A673 (cell line): ENCODE data around the gene CHID1. TPM values are rescaled to one million over a fixed set of nuclear protein-coding genes. Genes with fewer than 3 reads are reported as not detected.

ENCODE experiments used
- BruUV-seq: library from RNA; stranded (reverse); fragments of 400-500 nt; replicated peaks from 2 replicates; lab custom pipeline; 2021; lab: Mats Ljungman, UMichigan
- CTCF ChIA-PET: fragments of 300-600 bp; sonication (Branson Sonifier 250); formaldehyde crosslinking; loops from one replicate; lab custom pipeline; 2022; ENCODE audit warnings: antibody characterized with exemption; lab: Charles Lee
- POLR2A ChIA-PET: fragments of 300-600 bp; sonication (Branson Sonifier 250); formaldehyde crosslinking; loops from one replicate; lab custom pipeline; 2022; ENCODE audit warnings: antibody characterized with exemption; ENCODE audit not compliant: low non-redundant PET; lab: Charles Lee
- DNase-seq: peaks from one replicate; pipeline ENCODE4 v3.0.0-alpha.2; 2015; ENCODE audit warnings: low spot score
- H3K27ac ChIP-seq: fragments of 200-600 bp; sonication (generic); 2 replicates; pipeline ENCODE4 v1.5.1; 2016; ENCODE audit warnings: mixed run types, low read depth, mild to moderate bottlenecking, mixed read lengths, antibody characterized with exemption, low read length; ENCODE audit not compliant: poor library complexity, severe bottlenecking
- H3K27me3 ChIP-seq: fragments of 200-600 bp; sonication (generic); replicated peaks from 2 replicates; pipeline ENCODE4 v1.6.1; 2017; ENCODE audit warnings: mixed run types, low read depth, mild to moderate bottlenecking, mixed read lengths, antibody characterized with exemption, low read length; ENCODE audit not compliant: insufficient read depth, poor library complexity
- H3K36me3 ChIP-seq: fragments of 200-600 bp; sonication (generic); 2 replicates; pipeline ENCODE4 v1.6.1; 2016; ENCODE audit warnings: mixed run types, mild to moderate bottlenecking, mixed read lengths, antibody characterized with exemption, low read length; ENCODE audit not compliant: insufficient read depth, poor library complexity, severe bottlenecking
- H3K4me1 ChIP-seq: fragments of 200-600 bp; sonication (generic); 2 replicates; pipeline ENCODE4 v1.6.1; 2017; ENCODE audit warnings: mixed run types, mild to moderate bottlenecking, mixed read lengths, antibody characterized with exemption, low read length; ENCODE audit not compliant: insufficient read depth, poor library complexity, severe bottlenecking
- H3K4me3 ChIP-seq: fragments of 200-600 bp; sonication (generic); 2 replicates; pipeline ENCODE4 v1.5.1; 2016; ENCODE audit warnings: low read depth, mixed run types, mild to moderate bottlenecking, mixed read lengths, low read length; ENCODE audit not compliant: poor library complexity, severe bottlenecking
- H3K9me3 ChIP-seq: fragments of 200-600 bp; sonication (generic); 2 replicates; pipeline ENCODE4 v1.6.1; 2016; ENCODE audit warnings: mixed run types, low read depth, mild to moderate bottlenecking, mixed read lengths, antibody characterized with exemption, low read length; ENCODE audit not compliant: poor library complexity, severe bottlenecking
- EZH2 ChIP-seq: fragments of 200-600 bp; sonication (generic); IDR thresholded peaks from 2 replicates; pipeline ENCODE4 v1.6.1; 2017; ENCODE audit warnings: borderline replicate concordance, low read depth, mild to moderate bottlenecking, mixed read lengths, antibody characterized with exemption, low read length; ENCODE audit not compliant: poor library complexity, severe bottlenecking
- intact Hi-C: fragments of 100-400 bp; cut with micrococcal nuclease; formaldehyde crosslinking; loops from one replicate; pipeline ENCODE4 v1.10.0; 2022; ENCODE audit not compliant: unreplicated experiment
- total RNA-seq: library from RNA; stranded (reverse); gene quantifications from 2 replicates; pipeline ENCODE4 v1.2.3, GENCODE V29; 2021
- TF ChIP-seq, protein P1 (sequence below): fragments of 300-800, 200-600 bp; sonication (generic); conservative IDR thresholded peaks from 2 replicates; pipeline ENCODE4 v1.5.1; 2017; ENCODE audit warnings: low read depth, mild to moderate bottlenecking, antibody characterized with exemption, low read length, moderate library complexity, mixed read lengths

Gene CHID1
- total RNA-seq, 1 experiment from 2014 or later: 105 TPM

DNA sequence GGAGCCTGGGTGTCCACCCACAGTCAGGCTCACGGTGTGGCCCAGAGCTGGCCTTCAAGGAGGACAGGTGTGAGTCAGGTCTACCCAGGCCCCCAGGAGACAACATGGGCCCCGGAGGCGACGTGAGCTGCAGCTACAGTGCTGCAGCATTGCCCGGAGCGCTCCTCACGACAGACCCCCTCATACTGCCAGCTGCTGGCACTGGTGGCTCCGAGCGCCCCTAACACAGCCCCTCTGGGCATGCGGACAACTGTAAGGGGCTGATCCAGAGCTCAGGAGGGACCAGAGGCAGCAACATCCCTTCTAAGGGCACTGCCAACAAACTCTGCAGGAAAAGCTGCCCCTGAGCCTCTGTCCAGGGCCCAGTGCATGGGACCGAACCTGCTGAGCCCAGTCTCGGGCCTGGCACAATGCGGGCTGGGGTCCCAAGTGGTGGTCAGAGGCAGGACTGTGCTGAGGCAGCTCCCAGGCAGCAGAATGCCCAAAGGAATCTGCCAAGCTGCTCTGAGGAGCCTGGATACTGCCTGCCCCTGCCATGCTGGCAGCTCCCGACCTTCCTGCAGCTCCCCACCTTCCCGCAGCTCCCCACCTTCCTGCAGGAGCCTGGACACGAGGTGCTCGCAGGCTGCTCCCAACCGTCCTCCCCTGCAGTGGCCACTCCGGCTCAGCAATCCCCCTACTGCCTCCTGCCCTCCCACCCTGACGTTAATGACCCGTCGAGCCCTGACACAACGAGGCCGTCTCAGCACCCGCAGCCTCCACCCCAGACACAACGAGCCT, 15.1 kb downstream of the CHID1 start:
- peaks cover 29% of the 10 kb centered on the region for H3K4me1 ChIP-seq
- peaks cover 21% of the 10 kb centered on the region for H3K36me3 ChIP-seq
- ChIA-PET CTCF (no interaction called here), POLR2A (no interaction called here)
- H3K9me3 ChIP-seq: no peaks in the 10 kb centered on the region
- no TSS peak for BruUV-seq
- intact Hi-C loops: no loop called here
- no peak overlapping the region for H3K4me3 ChIP-seq
- no peak for DNase-seq
- H3K27ac ChIP-seq: no peak overlapping the region
- H3K27me3 ChIP-seq: no peaks in the 10 kb centered on the region
- TF ChIP-seq, protein P1, sequence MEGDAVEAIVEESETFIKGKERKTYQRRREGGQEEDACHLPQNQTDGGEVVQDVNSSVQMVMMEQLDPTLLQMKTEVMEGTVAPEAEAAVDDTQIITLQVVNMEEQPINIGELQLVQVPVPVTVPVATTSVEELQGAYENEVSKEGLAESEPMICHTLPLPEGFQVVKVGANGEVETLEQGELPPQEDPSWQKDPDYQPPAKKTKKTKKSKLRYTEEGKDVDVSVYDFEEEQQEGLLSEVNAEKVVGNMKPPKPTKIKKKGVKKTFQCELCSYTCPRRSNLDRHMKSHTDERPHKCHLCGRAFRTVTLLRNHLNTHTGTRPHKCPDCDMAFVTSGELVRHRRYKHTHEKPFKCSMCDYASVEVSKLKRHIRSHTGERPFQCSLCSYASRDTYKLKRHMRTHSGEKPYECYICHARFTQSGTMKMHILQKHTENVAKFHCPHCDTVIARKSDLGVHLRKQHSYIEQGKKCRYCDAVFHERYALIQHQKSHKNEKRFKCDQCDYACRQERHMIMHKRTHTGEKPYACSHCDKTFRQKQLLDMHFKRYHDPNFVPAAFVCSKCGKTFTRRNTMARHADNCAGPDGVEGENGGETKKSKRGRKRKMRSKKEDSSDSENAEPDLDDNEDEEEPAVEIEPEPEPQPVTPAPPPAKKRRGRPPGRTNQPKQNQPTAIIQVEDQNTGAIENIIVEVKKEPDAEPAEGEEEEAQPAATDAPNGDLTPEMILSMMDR: no peak
- TF ChIP-seq EZH2: no peak

DNA sequence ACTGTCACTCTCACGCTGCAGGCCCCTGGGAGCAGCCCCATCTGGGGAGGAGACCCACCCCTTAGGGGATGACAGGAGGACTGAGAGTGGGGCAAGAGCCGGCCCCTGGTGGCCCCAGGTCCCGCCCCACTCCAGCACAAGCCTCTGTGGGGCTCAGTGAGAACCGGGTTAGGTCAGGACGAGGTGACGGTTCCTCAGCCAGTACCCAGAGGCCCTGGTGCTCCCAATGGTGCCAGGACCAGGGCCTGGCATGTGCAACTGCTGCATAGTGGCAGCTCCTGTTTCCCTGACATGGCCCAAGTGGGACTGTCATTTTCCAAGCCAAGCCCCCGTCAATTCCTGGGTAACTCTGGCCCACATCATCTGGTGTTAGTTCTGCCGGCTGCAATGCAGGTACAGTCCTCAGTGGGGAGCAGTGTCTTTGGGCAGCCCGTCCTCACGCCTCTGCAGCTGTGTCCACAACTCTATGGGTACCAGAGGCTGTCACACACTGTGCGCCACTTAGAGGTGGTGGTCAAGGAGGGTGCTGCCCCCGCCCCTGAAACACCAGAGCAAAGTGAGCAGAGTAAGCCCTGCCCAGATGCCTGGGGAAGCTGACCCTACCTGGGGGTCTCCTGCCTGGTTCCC, 15.9 kb downstream of the CHID1 start:
- Histone ChIP-seq H3K4me3 (no peak overlapping the region), H3K36me3 (peaks cover 13% of the 10 kb centered on the region), H3K27ac (no peak overlapping the region), H3K27me3 (no peaks in the 10 kb centered on the region), H3K4me1 (peaks cover 35% of the 10 kb centered on the region), H3K9me3 (no peaks in the 10 kb centered on the region)
- POLR2A ChIA-PET: interaction anchor here (0.6 kb wide), 1 partner anchor 51 kb away, joined by 20 read pairs; no protein-coding TSS in a partner anchor
- CTCF ChIA-PET: no interaction called here
- no peak for DNase-seq
- TF ChIP-seq, protein P1: no peak
- no peak for TF ChIP-seq EZH2
- BruUV-seq: no TSS peak
- intact Hi-C loops: no loop called here

DNA sequence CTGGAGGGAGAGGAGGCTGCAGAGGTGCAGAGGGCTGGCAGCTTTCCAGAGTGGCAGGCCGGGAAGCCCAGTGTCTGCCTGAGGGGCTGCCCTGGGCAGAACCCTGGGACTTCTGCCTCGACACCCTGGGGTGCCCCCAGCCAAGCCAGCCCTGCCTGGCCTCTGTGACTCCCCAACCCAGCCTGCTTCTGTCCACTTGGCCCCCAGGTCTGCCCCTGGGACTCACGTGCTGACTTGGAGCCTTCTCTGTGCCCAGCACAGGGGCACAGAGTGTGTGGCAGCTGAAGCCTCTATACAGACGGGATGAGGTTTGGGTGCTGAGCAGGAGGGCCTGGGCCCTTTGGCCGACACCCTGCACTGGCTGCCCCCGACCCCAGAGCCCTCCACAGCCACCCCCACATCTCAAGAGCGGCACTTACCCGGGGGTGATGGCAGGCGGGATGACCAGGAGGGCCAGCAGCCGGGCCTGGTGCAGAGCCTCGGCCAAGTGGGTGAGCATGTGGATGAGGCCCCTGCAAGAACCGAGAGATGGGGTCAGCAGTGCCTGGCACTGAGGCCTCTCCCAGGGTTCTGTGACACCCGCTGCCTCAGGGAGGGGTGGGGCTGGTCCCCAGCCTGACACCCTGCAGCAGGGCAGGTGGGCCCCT, 17.5 kb downstream of the CHID1 start:
- TF ChIP-seq, protein P1: no peak
- no peak for TF ChIP-seq EZH2
- no peak for DNase-seq
- Histone ChIP-seq H3K4me1 (peaks cover 33% of the 10 kb centered on the region), H3K27ac (no peak overlapping the region), H3K36me3 (no peaks in the 10 kb centered on the region), H3K9me3 (no peaks in the 10 kb centered on the region), H3K27me3 (no peaks in the 10 kb centered on the region), H3K4me3 (no peak overlapping the region)
- intact Hi-C loops: no loop called here
- no TSS peak for BruUV-seq
- CTCF ChIA-PET: interaction anchor here (0.6 kb wide), 1 partner anchor 22 kb away, joined by 11 read pairs; no protein-coding TSS in a partner anchor
- POLR2A ChIA-PET: no interaction called here
